CD14-positive monocyte (primary cell): Measurements from ENCODE around the gene VWA3A. TPM values are rescaled to one million over a fixed set of nuclear protein-coding genes. Genes with fewer than 3 reads are reported as not detected.

Experiments used
- DNase-seq, 3 donors: peaks; one replicate each; pipeline ENCODE4 v3.0.0-alpha.2; 2011 to 2022
- H2AFZ ChIP-seq: 2 replicates; pipeline ENCODE4 v1.6.0; 2012; ENCODE audit warnings: mild to moderate bottlenecking, low read depth, low read length, inconsistent platforms; ENCODE audit not compliant: insufficient read depth, poor library complexity, severe bottlenecking
- H3K27ac ChIP-seq, 2 donors: 1 replicate in 1 of 2; 2 replicates in 1 of 2; pipeline ENCODE4 v1.5.1; 2012 to 2013; ENCODE audit warnings: low read length in 2 of 2, control low read depth in 1 of 2, inconsistent platforms in 1 of 2, low read depth in 1 of 2, mild to moderate bottlenecking in 1 of 2
- H3K27me3 ChIP-seq, 2 donors: one replicate each; pipeline versions ENCODE4 v1.6.0 to v1.6.1; 2011 to 2013; ENCODE audit warnings: low read length in 2 of 2; ENCODE audit not compliant: control insufficient read depth in 2 of 2, insufficient read depth in 2 of 2
- H3K36me3 ChIP-seq, 2 donors: replicated peaks in 1 of 2; 1 replicate in 1 of 2; 2 replicates in 1 of 2; pipeline versions ENCODE4 v1.5.1 to v1.6.1; 2012 to 2013; ENCODE audit warnings: low read length in 2 of 2, control low read depth in 1 of 2, inconsistent platforms in 1 of 2, mild to moderate bottlenecking in 1 of 2; ENCODE audit not compliant: insufficient read depth in 2 of 2, control insufficient read depth in 1 of 2
- H3K4me1 ChIP-seq, 2 donors: 1 replicate in 1 of 2; 2 replicates in 1 of 2; pipeline versions ENCODE4 v1.5.1 to v1.6.1; 2012 to 2013; ENCODE audit warnings: low read length in 2 of 2, control low read depth in 1 of 2, inconsistent platforms in 1 of 2, mild to moderate bottlenecking in 1 of 2, moderate library complexity in 1 of 2; ENCODE audit not compliant: insufficient read depth in 2 of 2, control insufficient read depth in 1 of 2
- H3K4me2 ChIP-seq: replicated peaks from 2 replicates; pipeline ENCODE3; 2012; ENCODE audit warnings: low read length, moderate library complexity, mild to moderate bottlenecking; ENCODE audit not compliant: poor library complexity, severe bottlenecking; ENCODE audit errors: extremely low read depth
- H3K4me3 ChIP-seq, 3 experiments: fragments of 200-600 bp in 1 of 3; sonication (generic) in 1 of 3; replicated peaks in 1 of 3; 1 replicate in 2 of 3; 2 replicates in 1 of 3; pipeline ENCODE4 v1.5.1; 2011 to 2013; ENCODE audit warnings: low read length in 3 of 3, mild to moderate bottlenecking in 3 of 3, control low read depth in 2 of 3, low read depth in 2 of 3, inconsistent platforms in 1 of 3, moderate library complexity in 1 of 3
- H3K79me2 ChIP-seq: 2 replicates; pipeline ENCODE4 v1.6.0; 2012; ENCODE audit warnings: mild to moderate bottlenecking, control low read depth, inconsistent platforms, low read length, moderate library complexity; ENCODE audit not compliant: insufficient read depth
- H3K9ac ChIP-seq: 2 replicates; pipeline ENCODE4 v1.6.0; 2017; ENCODE audit warnings: low read length, mild to moderate bottlenecking; ENCODE audit not compliant: insufficient read depth, poor library complexity, severe bottlenecking
- H3K9me3 ChIP-seq, 2 donors: replicated peaks in 1 of 2; 1 replicate in 1 of 2; 2 replicates in 1 of 2; pipeline versions ENCODE4 v1.5.1 to v1.6.1; 2012 to 2013; ENCODE audit warnings: low read length in 2 of 2, control low read depth in 1 of 2; ENCODE audit not compliant: control insufficient read depth in 1 of 2, insufficient read depth in 1 of 2
- H4K20me1 ChIP-seq: 2 replicates; pipeline ENCODE4 v1.6.0; 2012; ENCODE audit warnings: mild to moderate bottlenecking, low read length, control low read depth, moderate library complexity; ENCODE audit not compliant: insufficient read depth
- H3K27ac Mint-ChIP-seq, 7 donors: one replicate each; pipeline ENCODE4 v1.8.0; 2020; ENCODE audit warnings: mild to moderate bottlenecking in 7 of 7, mixed read lengths in 7 of 7, moderate library complexity in 6 of 7, inconsistent platforms in 2 of 7
- H3K27me3 Mint-ChIP-seq, 3 donors: one replicate each; pipeline ENCODE4 v1.8.0; 2021 to 2022; ENCODE audit warnings: low read depth in 3 of 3, mild to moderate bottlenecking in 3 of 3, mixed read lengths in 3 of 3, moderate library complexity in 3 of 3, inconsistent platforms in 1 of 3
- H3K36me3 Mint-ChIP-seq, 2 donors: one replicate each; pipeline ENCODE4 v1.8.0; 2020; ENCODE audit warnings: mixed read lengths in 2 of 2, inconsistent platforms in 1 of 2, mild to moderate bottlenecking in 1 of 2
- H3K4me1 Mint-ChIP-seq: one replicate; pipeline ENCODE4 v1.8.0; 2020; ENCODE audit warnings: mild to moderate bottlenecking, mixed read lengths
- H3K4me3 Mint-ChIP-seq, 2 donors: one replicate each; pipeline ENCODE4 v1.8.0; 2020; ENCODE audit warnings: mild to moderate bottlenecking in 2 of 2, mixed read lengths in 2 of 2, moderate library complexity in 1 of 2
- H3K9me3 Mint-ChIP-seq, 7 donors: one replicate each; pipeline ENCODE4 v1.8.0; 2020 to 2022; ENCODE audit warnings: mixed read lengths in 7 of 7, mild to moderate bottlenecking in 6 of 7, moderate library complexity in 6 of 7, inconsistent platforms in 2 of 7
- CTCF ChIP-seq: fragments of 200-600 bp; IDR thresholded peaks from one replicate; pipeline ENCODE4 v1.8.0; 2022; ENCODE audit warnings: antibody characterized with exemption, mild to moderate bottlenecking
- WGBS: methylation state at CpG from one replicate; pipeline ENCODE4 v1.1.5; 2013; ENCODE audit warnings: missing lambda C conversion rate; ENCODE audit not compliant: insufficient coverage; 5-methylcytosine and 5-hydroxymethylcytosine counted together
- intact Hi-C, 2 donors: fragments of 100-400 bp; cut with micrococcal nuclease; formaldehyde crosslinking; loops; one replicate each; pipeline versions ENCODE4 v1.15.0 to v1.15.1; 2023
- polyA plus RNA-seq, 3 donors: library from polyadenylated mRNA; depleted of rRNA in 1 of 3; unstranded in 2 of 3; stranded (reverse) in 1 of 3; fragments of 300-500 nt in 2 of 3; fragments of >200 nt in 1 of 3; fragmentation: Illumina TruSeq in 2 of 3; gene quantifications; 1 replicate in 2 of 3; 2 replicates in 1 of 3; pipeline ENCODE4 v1.2.3, GENCODE V29; 2012 to 2021

The VWA3A gene
- polyA plus RNA-seq, 3 donors: 0.09 TPM; not detected in 2

- no peak for DNase-seq
- Histone ChIP-seq H4K20me1 (no peaks in the 10 kb centered on the region), H3K9ac (no peak overlapping the region), H3K4me1 (no peaks in the 10 kb centered on the region), H2AFZ (no peak overlapping the region), H3K27ac (no peak overlapping the region), H3K4me3 (no peak overlapping the region), H3K9me3 (no peaks in the 10 kb centered on the region), H3K27me3 (no peaks in the 10 kb centered on the region), H3K4me2 (no peak overlapping the region), H3K79me2 (no peaks in the 10 kb centered on the region), H3K36me3 (no peaks in the 10 kb centered on the region)
- Mint-ChIP-seq H3K4me1 (no peaks in the 10 kb centered on the region), H3K9me3 (no peaks in the 10 kb centered on the region), H3K27ac (no peak overlapping the region), H3K36me3 (no peaks in the 10 kb centered on the region), H3K27me3 (peaks cover 6 to 9% (median 8%) of the 10 kb centered on the region in 3 donors), H3K4me3 (no peak overlapping the region)
- TF ChIP-seq CTCF: no peak
- intact Hi-C loops: no loop called here
- WGBS: 93% methylated on average over 10 of the region's 11 CpGs
Observed at GRCh38 chr16:22181426-22181825, 89.1 kb downstream of the VWA3A start.

- peak overlapping the region in 1 of 7 donors; percentile 66 for H3K27ac Mint-ChIP-seq
- Histone ChIP-seq H3K36me3 (no peaks in the 10 kb centered on the region), H4K20me1 (no peaks in the 10 kb centered on the region), H3K79me2 (no peaks in the 10 kb centered on the region), H3K4me1 (no peaks in the 10 kb centered on the region), H3K4me3 (no peak overlapping the region), H3K9ac (no peak overlapping the region), H3K9me3 (no peaks in the 10 kb centered on the region), H3K27ac (no peak overlapping the region), H3K4me2 (no peak overlapping the region), H2AFZ (no peak overlapping the region), H3K27me3 (no peaks in the 10 kb centered on the region)
- no peak overlapping the region for H3K4me3 Mint-ChIP-seq
- H3K4me1 Mint-ChIP-seq: no peaks in the 10 kb centered on the region
- no peak for DNase-seq
- WGBS: 100% methylated on average over 3 of the region's 7 CpGs
- no peak for TF ChIP-seq CTCF
- H3K36me3 Mint-ChIP-seq: no peaks in the 10 kb centered on the region
- H3K9me3 Mint-ChIP-seq: no peaks in the 10 kb centered on the region
- intact Hi-C loops: no loop called here
- peaks cover 6 to 9% (median 8%) of the 10 kb centered on the region in 3 donors for H3K27me3 Mint-ChIP-seq
Observed at GRCh38 chr16:22181843-22182242, 89.5 kb downstream of the VWA3A start.
